A673 (cell line): ENCODE measurements around the gene SLC29A3.
"Not testable (repeated sequence)": the region's sequence is repeated elsewhere in the genome, so short reads cannot be mapped to it uniquely, and the experiment has no call there.

Experiments used
- CTCF ChIP-seq: fragments of 300-800, 200-600 bp; sonication (generic); conservative IDR thresholded peaks from 2 replicates; pipeline ENCODE4 v1.5.1; 2017; ENCODE audit warnings: low read depth, mild to moderate bottlenecking, antibody characterized with exemption, low read length, moderate library complexity, mixed read lengths
- EZH2 ChIP-seq: fragments of 200-600 bp; sonication (generic); IDR thresholded peaks from 2 replicates; pipeline ENCODE4 v1.6.1; 2017; ENCODE audit warnings: borderline replicate concordance, low read depth, mild to moderate bottlenecking, mixed read lengths, antibody characterized with exemption, low read length; ENCODE audit not compliant: poor library complexity, severe bottlenecking

GRCh38 chr10:71272974-71273373, 46.1 kb upstream of the SLC29A3 start:
- not testable (repeated sequence) for TF ChIP-seq CTCF, EZH2
